ENCODE data around the gene SLC35F2. TPM values are rescaled to one million over a fixed set of nuclear protein-coding genes. Genes with fewer than 3 reads are reported as not detected.

The SLC35F2 gene
- total RNA-seq, 4 donors from 2014 or later: 1.7 to 5.7 (median 3.7) TPM

- TF ChIP-seq CTCF (IDR thresholded peaks at IDR 0.05; ENCODE audit: low read depth): no peak
These were observed 39.1 kb downstream of the SLC35F2 start for GRCh38 chr11:107819361-107820014.

GRCh38 chr11:107818491-107818890 lies 40.1 kb downstream of the SLC35F2 start:
- TF ChIP-seq CTCF (IDR thresholded peaks at IDR 0.05; ENCODE audit: low read depth): no peak

GRCh38 chr11:107816028-107816427 lies 42.6 kb downstream of the SLC35F2 start:
- no peak for TF ChIP-seq CTCF (IDR thresholded peaks at IDR 0.05; ENCODE audit: low read depth)

- TF ChIP-seq CTCF (IDR thresholded peaks at IDR 0.05; ENCODE audit: low read depth): no peak
These were observed 47.7 kb downstream of the SLC35F2 start for GRCh38 chr11:107810875-107811274.

- TF ChIP-seq CTCF (IDR thresholded peaks at IDR 0.05; ENCODE audit: low read depth): no peak
These were observed 50.1 kb downstream of the SLC35F2 start for GRCh38 chr11:107808521-107808920.

- no peak for TF ChIP-seq CTCF (IDR thresholded peaks at IDR 0.05; ENCODE audit: low read depth)
These were observed 53.6 kb downstream of the SLC35F2 start for GRCh38 chr11:107804971-107805370.

GRCh38 chr11:107804211-107804610 lies 54.4 kb downstream of the SLC35F2 start:
- TF ChIP-seq CTCF (IDR thresholded peaks at IDR 0.05; ENCODE audit: low read depth): no peak

All from subcutaneous adipose tissue (tissue), 4 donors.